ENCODE results near the gene CDC73. TPM values are rescaled to one million over a fixed set of nuclear protein-coding genes. Genes with fewer than 3 reads are reported as not detected.

Gene CDC73
- 29.1 to 40.6 TPM (median 34.2 TPM) in 5 replicates for total RNA-seq (2022; extraction: Qiagen RNA extraction; ENCODE audit: low read depth)

GRCh38 chr1:193121616-193122593 lies at the start of gene CDC73:
Gene CDC73 (plus strand): TSS chr1:193122031. CDS start chr1:193122201, 170 bp downstream.

GRCh38 chr1:193104907-193105820 lies 16.7 kb upstream of the CDC73 start, which contains the start of gene GLRX2:
Gene GLRX2 (minus strand): TSS chr1:193105414. CDS start chr1:193105382, 32 bp downstream.

GRCh38 chr1:193185901-193186731 lies 64.3 kb downstream of the CDC73 start, which contains the start of gene B3GALT2:
Gene B3GALT2 (minus strand): TSS chr1:193186613. CDS start chr1:193181562, 5,051 bp downstream.

Other genes starting within 250 kb of the CDC73 start
- gene UCHL5, start 62.7 kb upstream of the CDC73 start, total RNA-seq (2022; extraction: Qiagen RNA extraction; ENCODE audit: low read depth): 34.8 to 52.3 TPM (median 43.5 TPM) in 5 replicates
- gene RO60, start 62.4 kb upstream of the CDC73 start, total RNA-seq (2022; extraction: Qiagen RNA extraction; ENCODE audit: low read depth): 20.2 to 26.9 TPM (median 26.5 TPM) in 5 replicates
- gene GLRX2, start 16.6 kb upstream of the CDC73 start, total RNA-seq (2022; extraction: Qiagen RNA extraction; ENCODE audit: low read depth): 40.4 to 49.1 TPM (median 45.4 TPM) in 5 replicates
- not detected in 5 replicates for gene B3GALT2, start 64.6 kb downstream of the CDC73 start, total RNA-seq (2022; extraction: Qiagen RNA extraction; ENCODE audit: low read depth)